ENCODE data around the gene KAT2B.
A peak's percentile ranks its signal among the peaks of the same experiment; 100 is the strongest.

KAT2B gene

DNA sequence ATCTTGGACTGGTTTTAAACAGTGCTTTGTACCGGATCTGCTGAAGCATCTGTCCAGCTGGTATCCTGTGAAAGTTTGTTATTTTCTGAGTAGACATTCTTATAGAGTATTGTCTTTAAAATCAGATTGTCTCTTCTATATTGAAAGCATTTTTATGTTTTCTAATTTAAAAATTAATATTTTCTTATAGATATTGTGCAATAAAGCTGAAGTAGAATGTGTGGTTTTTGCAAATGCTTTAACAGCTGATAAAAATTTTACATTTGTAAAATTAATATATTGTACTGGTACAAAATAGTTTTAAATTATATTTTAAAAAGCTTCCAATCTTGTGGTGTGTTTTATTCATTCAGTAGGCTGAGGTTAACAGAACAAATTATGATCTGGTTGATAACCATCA, 113.8 kb downstream of the KAT2B start:
- no peak for DNase-seq

DNA sequence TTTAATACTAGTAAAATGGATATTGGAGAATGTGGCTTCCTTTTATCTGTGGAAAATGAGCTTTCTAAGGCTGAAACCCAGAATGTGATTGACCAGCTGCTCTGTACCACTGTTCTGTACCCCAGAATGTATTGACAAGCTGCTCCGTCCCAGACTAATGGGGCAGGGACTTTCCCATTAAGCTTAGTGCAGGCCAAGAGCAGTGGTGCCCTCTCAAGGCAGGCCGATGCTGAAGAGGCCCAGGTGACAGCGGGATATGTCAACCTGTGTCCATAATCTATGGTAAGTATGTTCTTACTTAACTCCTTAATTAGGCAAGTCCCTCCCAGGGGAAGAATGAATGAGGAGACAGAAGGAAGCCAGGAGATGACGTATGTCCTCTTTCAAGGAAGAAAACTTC, 114.7 kb downstream of the KAT2B start:
- no peak for DNase-seq

DNA sequence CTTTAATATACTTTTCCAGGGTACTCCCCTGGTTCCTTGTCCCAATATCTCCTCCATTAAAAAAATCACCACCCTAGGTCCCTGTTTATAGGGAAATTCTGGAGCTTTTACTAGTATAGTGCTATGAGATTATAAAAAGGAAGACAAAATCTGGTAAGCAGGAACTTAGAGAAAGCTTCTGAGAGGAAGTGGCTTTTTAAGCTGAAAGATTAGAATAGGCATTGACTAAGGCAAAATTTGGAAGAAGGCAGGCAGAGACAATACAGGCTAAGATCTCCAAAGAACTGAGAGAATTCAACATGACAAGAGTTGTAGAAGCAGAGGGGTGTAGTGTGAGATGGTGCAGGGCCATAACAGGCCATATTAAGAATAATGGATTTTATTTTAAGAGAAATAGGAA, 120.0 kb downstream of the KAT2B start:
- no peak for DNase-seq

DNA sequence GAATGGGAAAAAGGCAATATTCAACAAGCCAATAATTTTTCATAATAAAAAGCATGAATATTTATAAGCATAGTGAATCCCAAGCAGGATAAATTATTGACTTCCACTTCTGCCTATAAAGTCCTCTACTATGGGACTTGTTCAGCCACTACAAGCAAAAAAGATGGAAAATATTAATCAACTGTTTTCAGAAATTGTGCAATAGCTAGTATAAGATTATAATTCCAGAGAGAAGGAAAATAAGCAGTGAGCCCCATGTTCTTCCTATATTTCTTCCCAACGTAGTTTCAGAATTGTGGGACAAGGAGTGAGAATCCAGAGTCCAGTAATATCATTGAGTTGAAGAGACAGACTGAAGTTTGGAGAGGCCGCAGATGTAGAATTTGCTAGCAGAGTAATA, 121.5 kb downstream of the KAT2B start:
- no peak for DNase-seq

DNA sequence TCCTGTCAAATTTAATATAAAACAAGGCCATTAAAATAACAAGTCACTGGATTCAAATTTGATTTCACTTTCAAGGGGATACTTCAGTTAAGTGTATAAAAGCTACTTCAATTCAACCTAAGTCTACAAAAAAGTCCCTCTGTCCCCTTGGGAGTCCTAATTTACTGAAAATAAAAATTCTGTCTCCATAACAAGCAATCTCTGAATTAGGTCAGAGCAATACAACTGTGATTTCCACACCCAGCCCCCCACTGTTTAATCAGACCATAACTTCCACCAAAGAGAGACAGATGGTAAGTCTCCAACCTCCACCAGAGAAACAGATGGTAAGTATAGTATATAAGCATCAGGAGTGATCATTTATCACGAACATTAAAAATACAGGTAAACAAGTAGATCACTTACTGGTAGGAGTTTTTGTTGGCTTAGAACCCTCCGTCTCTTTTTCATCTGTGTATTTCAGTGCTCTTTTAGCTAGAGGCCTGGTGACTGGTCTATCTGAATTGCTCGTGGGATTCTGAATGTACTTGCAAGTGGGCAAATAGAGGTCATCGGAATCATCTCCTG, 133.7 kb downstream of the KAT2B start:
- DNase-seq, result no peak

DNA sequence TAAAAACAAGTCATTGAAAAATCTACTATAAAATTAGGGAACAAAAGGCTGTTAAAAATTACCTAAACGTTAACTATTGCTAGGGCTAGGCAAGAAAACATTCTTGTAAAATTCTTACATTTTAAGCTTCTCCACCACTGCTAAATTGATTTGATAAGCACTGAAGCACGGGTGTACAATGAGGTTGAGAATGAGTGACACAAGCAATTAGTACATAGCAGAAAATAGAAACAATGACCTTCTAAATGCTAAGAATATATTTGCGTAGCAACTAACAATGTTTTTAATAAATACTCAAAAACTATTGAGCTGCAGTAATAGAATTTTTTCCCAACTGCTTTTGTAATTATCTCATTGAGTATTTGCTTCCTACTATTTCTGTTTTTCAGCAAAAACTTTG, 141.0 kb downstream of the KAT2B start:
- DNase-seq, result no peak

DNA sequence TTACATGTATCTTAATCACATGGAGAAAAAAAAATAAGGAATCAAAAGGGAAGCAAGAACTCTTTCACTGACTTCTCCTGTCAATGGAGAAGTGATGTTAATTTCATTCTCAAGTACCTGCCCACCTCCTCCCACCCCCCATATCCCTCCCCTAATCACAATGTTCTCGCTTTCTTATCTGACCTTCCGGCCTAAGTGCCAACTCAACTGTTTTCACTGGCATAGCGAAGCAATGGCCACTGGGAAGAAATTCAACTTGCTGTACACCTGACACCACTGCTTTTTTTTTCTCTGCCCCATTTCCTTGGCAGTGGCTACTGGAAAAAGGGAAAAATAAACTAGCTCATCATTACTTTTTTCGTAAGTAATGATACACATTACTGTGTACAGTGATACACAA, 142.0 kb downstream of the KAT2B start:
- DNase-seq, result no peak

DNA sequence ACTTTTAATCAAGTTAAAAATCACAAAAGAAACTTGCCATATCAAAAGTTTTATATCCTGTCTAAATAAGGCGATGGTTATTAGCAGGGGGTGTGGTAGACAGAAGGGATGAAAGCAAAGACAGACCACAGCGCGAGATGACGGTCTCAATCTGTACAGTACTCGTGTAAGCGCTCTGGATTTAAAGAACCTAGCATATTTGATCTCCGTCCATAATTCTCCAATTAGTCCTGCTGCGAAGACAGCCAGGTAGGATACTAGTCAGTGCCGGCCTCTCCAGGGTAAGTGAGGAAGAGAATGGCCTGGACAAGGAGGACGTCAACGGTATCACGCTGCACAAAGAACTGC, 145.1 kb downstream of the KAT2B start:
- no peak for DNase-seq

DNA sequence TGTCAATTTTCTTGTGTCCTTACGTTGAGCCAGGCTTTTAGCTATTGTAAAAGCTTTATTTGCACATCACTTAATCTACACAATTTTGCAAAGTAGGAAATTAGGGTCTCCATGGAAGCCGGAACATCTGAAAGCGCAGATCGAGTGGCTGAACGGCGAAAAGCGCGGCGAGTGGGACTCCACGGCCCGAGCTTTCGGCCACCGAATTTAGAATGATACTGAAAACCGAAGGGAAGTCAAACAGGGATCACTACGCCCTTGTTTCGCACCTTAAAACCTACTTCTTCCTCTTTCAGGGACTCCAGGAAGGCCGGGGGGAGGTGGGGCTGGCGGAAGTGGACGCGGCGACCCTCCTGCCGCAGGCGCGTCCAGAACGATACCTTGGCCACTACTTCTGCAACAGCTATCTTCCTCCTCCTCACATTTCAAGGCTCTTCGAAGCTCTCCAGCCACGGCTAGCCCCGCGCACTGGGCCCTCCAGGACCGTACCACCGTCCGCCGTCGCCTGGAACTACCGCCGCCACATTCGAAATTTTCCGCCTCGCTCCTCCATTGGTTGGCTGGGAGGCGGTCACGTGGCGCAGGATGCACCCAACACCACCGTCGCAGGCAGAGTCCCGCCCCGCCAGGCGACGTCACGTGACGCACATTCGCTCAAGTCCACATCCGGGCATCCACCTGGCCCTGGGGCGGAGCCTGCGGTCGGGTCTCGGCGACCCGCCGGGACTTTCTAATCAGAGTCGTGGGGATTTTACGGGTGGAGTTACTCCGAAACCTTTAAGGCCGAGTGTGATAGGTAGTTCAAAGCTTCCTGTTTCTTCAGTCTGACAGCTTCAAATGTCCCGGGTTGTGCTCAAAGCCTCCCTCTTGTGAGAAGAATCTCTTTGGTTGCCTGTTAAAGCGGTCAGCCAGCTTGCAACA, 145.7 kb downstream of the KAT2B start, which contains the start of gene SGO1:
TSS of gene SGO1 (minus strand) at position 528 of the 921 bp plus-strand sequence. CDS start 2,179 bp downstream, outside the sequence.
- DNase-seq, result peak; percentile 99

DNA sequence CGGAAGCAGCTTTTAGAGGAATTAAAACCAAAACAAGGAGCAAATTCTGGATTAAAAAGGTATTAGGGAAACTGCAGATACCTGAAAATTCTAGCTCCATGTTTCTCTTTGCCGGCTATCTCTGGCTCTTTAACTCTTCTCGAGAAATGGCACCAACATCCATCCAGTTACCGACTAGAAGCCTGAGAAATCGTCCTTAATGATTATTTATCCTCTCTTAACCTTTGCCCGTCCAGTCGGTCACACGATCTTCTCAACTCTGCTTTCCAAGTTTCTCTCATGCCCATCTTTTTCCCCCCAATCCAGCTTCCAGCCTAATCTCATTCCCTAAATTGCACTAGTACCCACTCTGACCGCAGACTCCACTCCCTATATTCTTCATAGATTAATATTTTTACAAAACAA, 146.4 kb downstream of the KAT2B start:
- DNase-seq, result no peak

DNA sequence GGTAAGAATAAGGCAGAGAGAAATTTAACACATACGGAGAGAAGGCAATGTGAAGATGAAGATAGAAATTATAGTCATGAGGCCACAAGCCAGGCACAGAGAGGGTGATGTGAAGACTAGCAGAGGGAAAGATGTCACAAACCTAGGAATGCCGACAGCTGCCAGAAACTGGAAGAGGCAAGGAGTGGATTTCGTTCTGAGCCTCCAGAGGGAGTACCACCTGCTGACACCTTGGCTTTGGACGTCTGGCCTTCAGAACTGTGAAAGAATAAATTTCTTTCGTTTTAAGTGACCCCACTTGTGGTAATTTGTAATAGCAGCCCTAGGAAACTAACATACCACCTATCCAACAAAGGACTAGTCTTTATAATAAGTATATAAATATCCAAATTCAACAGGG, 150.7 kb downstream of the KAT2B start:
- DNase-seq, result no peak

DNA sequence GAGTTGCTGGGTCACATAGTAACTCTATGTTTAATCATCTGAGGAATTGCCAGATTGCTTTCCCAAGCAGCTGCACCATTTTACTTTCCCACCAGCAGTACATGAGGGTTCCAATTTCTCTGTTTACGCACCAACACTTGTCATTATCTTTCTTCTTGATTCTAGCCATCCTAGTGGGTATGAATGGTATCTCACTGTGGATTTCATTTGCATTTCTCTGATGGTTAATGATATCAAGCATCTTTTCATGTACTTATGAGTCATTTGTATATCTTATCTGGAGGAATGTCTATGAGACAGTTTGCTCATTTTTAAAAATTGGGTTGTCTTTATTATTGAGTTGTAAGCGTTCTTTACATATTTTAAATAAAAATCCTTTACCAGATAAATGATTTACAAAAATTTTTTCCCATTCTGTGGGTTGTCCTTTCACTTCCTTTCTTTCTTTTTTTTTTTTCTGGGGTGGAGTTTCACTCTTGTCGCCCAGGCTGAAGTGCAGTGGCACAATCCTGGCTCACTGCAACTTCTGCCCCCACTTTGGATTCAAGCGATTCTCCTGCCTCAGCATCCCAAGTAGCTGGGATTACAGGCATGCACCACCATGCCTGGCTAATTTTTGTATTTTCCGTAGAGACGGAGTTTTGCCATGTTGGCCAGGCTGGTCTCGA, 154.7 kb downstream of the KAT2B start:
- DNase-seq, result no peak

DNA sequence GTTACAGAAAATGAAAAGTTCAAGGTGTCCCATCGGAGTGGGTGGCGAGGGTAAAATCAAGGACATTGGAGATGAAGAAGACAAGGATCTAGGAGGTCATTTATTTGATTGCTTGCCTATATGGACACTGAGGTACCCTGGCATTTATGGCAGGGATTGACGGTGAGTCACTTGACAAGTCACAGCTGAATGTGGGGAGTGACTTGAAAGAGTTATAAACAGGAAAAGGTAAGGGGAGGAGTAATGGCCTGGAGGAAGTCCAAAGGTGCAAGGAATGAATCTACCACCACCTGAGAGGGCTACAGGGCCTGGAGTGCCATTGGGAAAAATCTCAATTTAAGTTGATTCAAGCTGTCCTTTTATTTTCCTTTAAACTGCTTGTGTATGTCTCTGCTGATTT, 157.5 kb downstream of the KAT2B start:
- DNase-seq, result no peak

DNA sequence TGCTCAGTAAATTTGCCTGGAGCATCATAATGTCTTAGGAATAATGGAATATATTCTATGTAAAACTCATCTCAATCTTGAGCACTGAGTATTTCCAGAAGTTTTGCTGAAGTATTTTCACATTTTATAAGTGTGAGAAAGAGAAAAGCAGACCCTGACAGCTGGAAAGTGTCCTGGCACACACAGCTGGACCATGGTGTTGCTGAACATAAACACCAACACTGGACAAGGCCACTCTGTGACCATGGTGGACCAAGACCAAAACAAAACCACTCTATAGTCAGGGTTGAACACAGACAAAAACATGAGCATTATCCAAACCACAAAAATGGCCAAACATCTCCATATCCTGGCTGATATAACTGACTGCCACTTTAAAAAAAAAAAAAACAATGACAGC, 160.9 kb downstream of the KAT2B start:
- DNase-seq, result no peak

Data from activated gamma-delta T cell treated with Interleukin-2 at 50 U/mL for 16 hours (primary cell).